Lower leg skin (tissue), 3 donors: Measurements from ENCODE around the gene FAM210A.

Experiments
- CTCF ChIP-seq, 3 donors: fragments of 450-650 bp; IDR thresholded peaks; one replicate each; pipeline ENCODE4 v1.5.1; 2016; ENCODE audit warnings: antibody characterized with exemption in 3 of 3, mild to moderate bottlenecking in 3 of 3, moderate library complexity in 2 of 3
- POLR2A ChIP-seq, 2 donors: fragments of 450-650 bp; IDR thresholded peaks; one replicate each; pipeline ENCODE4 v1.6.1; 2016 to 2017; ENCODE audit warnings: antibody characterized with exemption in 2 of 2, mild to moderate bottlenecking in 1 of 2, moderate library complexity in 1 of 2

GRCh38 chr18:13762690-13763439 lies 36.5 kb upstream of the FAM210A start:
- TF ChIP-seq POLR2A (IDR thresholded peaks at IDR 0.05), result no peak
- TF ChIP-seq CTCF (IDR thresholded peaks at IDR 0.05), result no peak
